Sigmoid colon (tissue), 7 donors: Measurements from ENCODE around the gene CLEC16A. TPM values are rescaled to one million over a fixed set of nuclear protein-coding genes. Genes with fewer than 3 reads are reported as not detected.

ENCODE experiments used
- DNase-seq: peaks from one replicate; pipeline ENCODE4 v3.0.0-alpha.2; 2019
- H3K27ac ChIP-seq, 4 donors: fragments of 200-600 bp; sonication (generic); one replicate each; pipeline ENCODE4 v1.5.1; 2016 to 2019; ENCODE audit warnings: mild to moderate bottlenecking in 1 of 4
- H3K27me3 ChIP-seq, 3 donors: fragments of 200-600 bp; sonication (generic); one replicate each; pipeline ENCODE4 v1.5.1; 2019; ENCODE audit warnings: mild to moderate bottlenecking in 1 of 3
- H3K36me3 ChIP-seq, 4 donors: fragments of 200-600 bp; sonication (generic); one replicate each; pipeline ENCODE4 v1.5.1; 2016 to 2019
- H3K4me1 ChIP-seq, 4 donors: fragments of 200-600 bp; sonication (generic); one replicate each; pipeline ENCODE4 v1.5.1; 2017 to 2019
- H3K4me3 ChIP-seq, 4 donors: fragments of 200-600 bp; sonication (generic); one replicate each; pipeline ENCODE4 v1.5.1; 2017 to 2019; ENCODE audit warnings: mild to moderate bottlenecking in 2 of 4, moderate library complexity in 1 of 4
- H3K9me3 ChIP-seq, 4 donors: fragments of 200-600 bp in 3 of 4; sonication (generic) in 3 of 4; one replicate each; pipeline versions ENCODE4 v1.5.1 to v1.6.1; 2013 to 2019
- EP300 ChIP-seq, 4 donors: sonication (generic); formaldehyde crosslinking; IDR thresholded peaks; one replicate each; pipeline ENCODE4 v1.6.1; 2017; ENCODE audit warnings: antibody characterized with exemption in 4 of 4
- POLR2A ChIP-seq, 2 donors: fragments of 450-650 bp; IDR thresholded peaks; one replicate each; pipeline ENCODE4 v1.6.1; 2016; ENCODE audit warnings: antibody characterized with exemption in 2 of 2, mild to moderate bottlenecking in 2 of 2, moderate library complexity in 2 of 2
- POLR2AphosphoS5 ChIP-seq, 4 donors: sonication (generic); formaldehyde crosslinking; IDR thresholded peaks; one replicate each; pipeline ENCODE4 v1.6.1; 2017; ENCODE audit warnings: antibody characterized with exemption in 4 of 4
- WGBS, 2 donors: extraction: QIAGEN DNeasy Blood & Tissue Kit; methylation state at CpG; one replicate each; pipeline ENCODE4 v1.1.7; 2013; 5-methylcytosine and 5-hydroxymethylcytosine counted together
- intact Hi-C: fragments of 100-400 bp; cut with DNase I; formaldehyde crosslinking; loops from one replicate; pipeline ENCODE4 v1.15.1; 2023
- polyA plus RNA-seq, 3 donors: library from polyadenylated mRNA; stranded (reverse); fragments of 200-250 nt; gene quantifications; one replicate each; pipeline ENCODE4 v1.2.3, GENCODE V29; 2013
- total RNA-seq, 4 donors: library from RNA; depleted of rRNA; stranded (reverse); fragments of >200 nt; gene quantifications; one replicate each; pipeline ENCODE4 v1.1.0, GENCODE V29; 2016
- TF ChIP-seq, protein P1 (sequence below), 4 experiments: fragments of 450-650 bp in 3 of 4; fragments of 200-600 bp in 1 of 4; IDR thresholded peaks; one replicate each; pipeline ENCODE4 v1.5.1; 2016 to 2019; ENCODE audit warnings: antibody characterized with exemption in 4 of 4, mild to moderate bottlenecking in 3 of 4, moderate library complexity in 2 of 4
- donor health status: healthy with polysubstance abuse.
- donor health status: Bipolar disorder and iron deficiency.
- donor health status: healthy.

CLEC16A gene
- total and polyA plus RNA-seq, 7 donors: 9.6 to 35.2 (median 24.6) TPM

DNA sequence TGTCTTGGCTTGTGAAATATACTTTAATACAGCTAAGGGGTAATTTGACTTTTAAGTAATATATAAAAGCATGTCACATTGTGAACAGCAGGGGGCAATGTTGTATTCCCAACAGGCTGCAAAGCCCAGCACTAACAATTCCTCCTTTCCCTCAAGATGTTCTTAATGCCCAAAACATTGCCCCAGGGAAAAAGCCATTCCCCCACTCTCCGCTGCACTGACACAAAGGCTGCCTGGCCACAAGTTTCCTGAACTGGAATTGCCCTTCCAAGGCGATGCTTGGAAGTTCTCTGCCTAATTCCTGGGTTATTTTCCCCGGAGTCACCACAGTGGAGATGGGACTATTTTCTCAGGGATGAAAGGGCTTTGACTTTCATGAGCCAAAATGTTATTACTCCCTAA, 27.2 kb downstream of the CLEC16A start:
- no peaks in the 10 kb centered on the region for H3K9me3 ChIP-seq
- peak overlapping the region in 2 of 4 donors; percentile 29 to 41 for H3K27ac ChIP-seq
- no peaks in the 10 kb centered on the region for H3K27me3 ChIP-seq
- no peak for TF ChIP-seq EP300 (IDR thresholded peaks at IDR 0.05)
- TF ChIP-seq POLR2AphosphoS5 (IDR thresholded peaks at IDR 0.05): peak in 1 of 4 donors; percentile 13
- TF ChIP-seq POLR2A (IDR thresholded peaks at IDR 0.05): no peak
- TF ChIP-seq, protein P1, sequence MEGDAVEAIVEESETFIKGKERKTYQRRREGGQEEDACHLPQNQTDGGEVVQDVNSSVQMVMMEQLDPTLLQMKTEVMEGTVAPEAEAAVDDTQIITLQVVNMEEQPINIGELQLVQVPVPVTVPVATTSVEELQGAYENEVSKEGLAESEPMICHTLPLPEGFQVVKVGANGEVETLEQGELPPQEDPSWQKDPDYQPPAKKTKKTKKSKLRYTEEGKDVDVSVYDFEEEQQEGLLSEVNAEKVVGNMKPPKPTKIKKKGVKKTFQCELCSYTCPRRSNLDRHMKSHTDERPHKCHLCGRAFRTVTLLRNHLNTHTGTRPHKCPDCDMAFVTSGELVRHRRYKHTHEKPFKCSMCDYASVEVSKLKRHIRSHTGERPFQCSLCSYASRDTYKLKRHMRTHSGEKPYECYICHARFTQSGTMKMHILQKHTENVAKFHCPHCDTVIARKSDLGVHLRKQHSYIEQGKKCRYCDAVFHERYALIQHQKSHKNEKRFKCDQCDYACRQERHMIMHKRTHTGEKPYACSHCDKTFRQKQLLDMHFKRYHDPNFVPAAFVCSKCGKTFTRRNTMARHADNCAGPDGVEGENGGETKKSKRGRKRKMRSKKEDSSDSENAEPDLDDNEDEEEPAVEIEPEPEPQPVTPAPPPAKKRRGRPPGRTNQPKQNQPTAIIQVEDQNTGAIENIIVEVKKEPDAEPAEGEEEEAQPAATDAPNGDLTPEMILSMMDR (IDR thresholded peaks at IDR 0.05): peak; percentile 37 to 81 (median 72)
- peaks cover 0 to 8% (median 5%) of the 10 kb centered on the region in 4 donors for H3K4me1 ChIP-seq
- H3K4me3 ChIP-seq: no peak overlapping the region
- H3K36me3 ChIP-seq: peaks cover 0 to 39% (median 4%) of the 10 kb centered on the region in 4 donors
- WGBS, 2 donors: 67 to 72% methylated on average over 3 of the region's 3 CpGs
- DNase-seq: peak; percentile 76
- intact Hi-C loops: loop anchor here (1.0 to 10.0 kb wide), 2 partner anchors 213 to 284 kb away; no protein-coding TSS in a partner anchor

DNA sequence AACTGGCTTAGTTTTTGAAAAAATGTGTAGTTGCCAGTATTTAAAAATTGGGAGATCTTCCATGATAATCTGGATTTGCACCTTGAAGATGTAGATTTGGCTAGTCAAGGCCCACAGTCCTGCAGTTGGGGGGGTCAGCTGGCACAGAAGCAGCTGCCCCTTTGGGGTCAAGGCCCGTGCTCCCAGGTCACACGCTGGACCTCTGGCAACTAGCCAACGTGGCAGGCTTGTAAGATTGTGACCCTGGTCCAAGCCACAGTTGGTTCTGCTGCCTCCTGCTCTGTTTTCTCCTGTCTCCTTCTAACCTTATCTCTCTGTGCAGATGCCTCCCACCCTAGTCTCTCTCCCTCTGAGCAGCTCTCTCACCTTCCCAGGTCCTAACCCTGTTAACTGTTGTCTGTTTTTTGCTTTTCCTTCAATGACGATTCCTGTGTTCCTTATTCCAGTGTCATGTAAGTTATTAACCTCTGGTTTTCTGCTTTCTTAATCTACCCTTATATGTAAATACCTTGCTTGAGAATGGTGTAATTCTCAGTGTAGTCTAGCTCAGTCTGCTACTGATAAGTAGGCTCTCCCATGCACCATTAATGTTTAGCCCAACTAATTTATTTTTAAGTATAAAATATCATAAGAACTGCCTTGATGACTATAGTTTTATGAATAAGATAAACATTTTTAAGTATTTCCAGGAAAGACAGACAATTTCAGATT, 27.9 kb downstream of the CLEC16A start:
- intact Hi-C loops: loop anchor here (10.0 kb wide), 1 partner anchor 213 kb away; no protein-coding TSS in a partner anchor
- no peaks in the 10 kb centered on the region for H3K27me3 ChIP-seq
- peaks cover 0 to 45% (median 6%) of the 10 kb centered on the region in 4 donors for H3K36me3 ChIP-seq
- H3K27ac ChIP-seq: peak overlapping the region in 2 of 4 donors; percentile 29 to 41
- TF ChIP-seq EP300 (IDR thresholded peaks at IDR 0.05): no peak
- TF ChIP-seq, protein P1 (IDR thresholded peaks at IDR 0.05): no peak
- no peak for TF ChIP-seq POLR2AphosphoS5 (IDR thresholded peaks at IDR 0.05)
- no peak for TF ChIP-seq POLR2A (IDR thresholded peaks at IDR 0.05)
- 68 to 77% methylated on average over 4 of the region's 4 CpGs for WGBS, 2 donors
- DNase-seq: no peak
- no peaks in the 10 kb centered on the region for H3K9me3 ChIP-seq
- peaks cover 0 to 8% (median 5%) of the 10 kb centered on the region in 4 donors for H3K4me1 ChIP-seq
- no peak overlapping the region for H3K4me3 ChIP-seq

DNA sequence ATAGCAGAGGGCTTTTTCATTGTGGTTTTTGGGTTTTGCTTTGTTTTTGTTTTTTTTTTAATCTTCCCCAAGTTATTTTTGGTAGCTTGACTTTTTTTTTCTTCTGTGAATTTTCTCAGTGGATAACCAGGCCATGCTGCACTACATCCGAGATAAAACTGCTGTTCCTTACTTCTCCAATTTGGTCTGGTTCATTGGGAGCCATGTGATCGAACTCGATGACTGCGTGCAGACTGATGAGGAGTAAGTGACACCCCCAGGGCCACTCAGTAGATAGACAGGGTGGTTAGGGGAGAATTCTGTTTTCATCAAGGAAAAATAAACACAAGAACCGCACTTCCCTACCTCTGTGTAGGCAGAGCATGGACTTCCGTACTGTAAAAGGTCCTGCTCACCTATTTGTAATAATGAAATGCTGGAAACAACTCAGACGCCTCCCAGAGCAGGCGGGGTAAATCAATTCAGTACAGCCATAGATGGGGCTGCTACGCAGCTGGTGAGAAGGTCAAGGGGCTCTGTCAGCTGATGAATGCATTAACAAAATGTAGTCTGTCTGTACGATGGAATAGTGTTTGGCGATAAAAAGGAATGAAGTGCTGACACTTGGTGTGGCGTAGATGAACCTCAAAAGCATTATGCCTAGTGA, 28.6 kb downstream of the CLEC16A start:
- intact Hi-C loops: loop anchor here (10.0 kb wide), 1 partner anchor 212 kb away; no protein-coding TSS in a partner anchor
- Histone ChIP-seq H3K27me3 (no peaks in the 10 kb centered on the region), H3K4me3 (no peak overlapping the region), H3K36me3 (peaks cover 0 to 47% (median 9%) of the 10 kb centered on the region in 4 donors), H3K27ac (no peak overlapping the region), H3K9me3 (no peaks in the 10 kb centered on the region), H3K4me1 (peaks cover 0 to 8% (median 5%) of the 10 kb centered on the region in 4 donors)
- DNase-seq: no peak
- 89 to 95% methylated on average over 12 of the region's 12 CpGs for WGBS, 2 donors
- TF ChIP-seq POLR2AphosphoS5 (IDR thresholded peaks at IDR 0.05) (no peak), POLR2A (IDR thresholded peaks at IDR 0.05) (no peak), EP300 (IDR thresholded peaks at IDR 0.05) (no peak)
- TF ChIP-seq, protein P1 (IDR thresholded peaks at IDR 0.05): no peak

DNA sequence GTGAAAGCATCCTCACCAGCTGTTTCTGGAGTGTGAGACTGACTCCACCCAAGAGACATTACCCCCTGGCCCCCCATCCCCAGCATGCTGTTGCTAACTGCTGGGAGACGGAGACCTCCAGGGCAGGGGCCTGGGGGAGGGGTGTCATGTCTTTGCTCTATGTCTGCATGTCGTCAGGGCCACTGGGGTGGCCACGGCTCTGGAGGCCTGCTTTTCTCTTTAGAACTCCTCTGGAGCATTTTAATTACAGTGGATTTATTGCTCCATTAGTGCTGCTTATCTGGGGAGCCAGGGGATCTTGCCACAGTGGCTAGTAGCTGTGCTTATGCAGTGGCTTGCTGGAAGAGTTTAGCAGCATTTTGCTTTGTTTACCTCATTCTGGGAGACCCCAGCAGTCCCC, 32.3 kb downstream of the CLEC16A start:
- H3K4me1 ChIP-seq: peaks cover 0 to 31% (median 26%) of the 10 kb centered on the region in 4 donors
- H3K4me3 ChIP-seq: no peak overlapping the region
- no peaks in the 10 kb centered on the region for H3K9me3 ChIP-seq
- H3K36me3 ChIP-seq: peaks cover 0 to 36% (median 11%) of the 10 kb centered on the region in 4 donors
- no peak overlapping the region for H3K27ac ChIP-seq
- WGBS, 2 donors: 84 to 86% methylated on average over 3 of the region's 3 CpGs
- TF ChIP-seq POLR2AphosphoS5 (IDR thresholded peaks at IDR 0.05): no peak
- no peak for TF ChIP-seq EP300 (IDR thresholded peaks at IDR 0.05)
- TF ChIP-seq POLR2A (IDR thresholded peaks at IDR 0.05): no peak
- TF ChIP-seq, protein P1 (IDR thresholded peaks at IDR 0.05): no peak
- DNase-seq: peak; percentile 28
- H3K27me3 ChIP-seq: no peaks in the 10 kb centered on the region
- intact Hi-C loops: loop anchor here (10.0 kb wide), 1 partner anchor 208 kb away; no protein-coding TSS in a partner anchor
